Activated naive CD4-positive, alpha-beta T cell treated with anti-CD3 and anti-CD28 coated beads, Interleukin-2, amount 10 ng/mL, durations not matched to agents 7 days and 5 days (primary cell): ENCODE data around the gene CCNK.
A peak's percentile ranks its signal among the peaks of the same experiment; 100 is the strongest.

ENCODE experiments used
- CTCF ChIA-PET: fragments of 350-600 bp; sonication (Branson Sonifier 250); formaldehyde crosslinking; loops from one replicate; lab custom pipeline; 2021; ENCODE audit warnings: antibody characterized with exemption; lab: Charles Lee
- DNase-seq: peaks from one replicate; pipeline ENCODE4 v3.0.0-alpha.2; 2020
- H3K27ac Mint-ChIP-seq: one replicate; pipeline ENCODE4 v1.8.0; 2021; ENCODE audit warnings: mild to moderate bottlenecking, moderate library complexity, mixed read lengths
- H3K27me3 Mint-ChIP-seq: one replicate; pipeline ENCODE4 v1.8.0; 2021; ENCODE audit warnings: mild to moderate bottlenecking, mixed read lengths
- H3K36me3 Mint-ChIP-seq: one replicate; pipeline ENCODE4 v1.8.0; 2021; ENCODE audit warnings: mixed read lengths
- H3K4me1 Mint-ChIP-seq: one replicate; pipeline ENCODE4 v1.8.0; 2021; ENCODE audit warnings: mixed read lengths
- H3K4me3 Mint-ChIP-seq: one replicate; pipeline ENCODE4 v1.8.0; 2021; ENCODE audit warnings: mild to moderate bottlenecking, moderate library complexity, mixed read lengths
- H3K9me3 Mint-ChIP-seq: one replicate; pipeline ENCODE4 v1.8.0; 2021; ENCODE audit warnings: mixed read lengths

The CCNK gene

GRCh38 chr14:99523704-99524055 lies 42.5 kb downstream of the CCNK start:
- no peaks in the 10 kb centered on the region for H3K27me3 Mint-ChIP-seq
- peaks cover 19% of the 10 kb centered on the region for H3K4me1 Mint-ChIP-seq
- DNase-seq = no peak
- H3K9me3 Mint-ChIP-seq = no peaks in the 10 kb centered on the region
- H3K4me3 Mint-ChIP-seq = no peak overlapping the region
- H3K27ac Mint-ChIP-seq = no peak overlapping the region
- H3K36me3 Mint-ChIP-seq = no peaks in the 10 kb centered on the region
- CTCF ChIA-PET = interaction anchor here (2.5 kb wide), 1 partner anchor 105 kb away, joined by 7 read pairs; no protein-coding TSS in a partner anchor

- no peak for DNase-seq
- CTCF ChIA-PET = interaction anchor here (1.2 to 2.5 kb wide), 2 partner anchors 104 to 362 kb away, joined by 4 to 7 read pairs; no protein-coding TSS in a partner anchor
- no peaks in the 10 kb centered on the region for H3K9me3 Mint-ChIP-seq
- H3K4me3 Mint-ChIP-seq = no peak overlapping the region
- no peaks in the 10 kb centered on the region for H3K27me3 Mint-ChIP-seq
- no peaks in the 10 kb centered on the region for H3K36me3 Mint-ChIP-seq
- H3K27ac Mint-ChIP-seq = peak overlapping the region; percentile 74
- H3K4me1 Mint-ChIP-seq = peaks cover 19% of the 10 kb centered on the region
Observed at GRCh38 chr14:99524091-99524661, 43.0 kb downstream of the CCNK start.

GRCh38 chr14:99524804-99525698 lies 43.8 kb downstream of the CCNK start:
- Mint-ChIP-seq H3K27me3 (no peaks in the 10 kb centered on the region), H3K4me1 (peaks cover 19% of the 10 kb centered on the region), H3K4me3 (peak overlapping the region; percentile 49), H3K36me3 (no peaks in the 10 kb centered on the region), H3K27ac (peak overlapping the region; percentile 94), H3K9me3 (no peaks in the 10 kb centered on the region)
- DNase-seq = peak; percentile 69
- CTCF ChIA-PET = interaction anchor here (0.8 to 2.5 kb wide), 6 partner anchors 10 to 361 kb away, joined by 3 to 7 read pairs (median 4); no protein-coding TSS in a partner anchor

DNA sequence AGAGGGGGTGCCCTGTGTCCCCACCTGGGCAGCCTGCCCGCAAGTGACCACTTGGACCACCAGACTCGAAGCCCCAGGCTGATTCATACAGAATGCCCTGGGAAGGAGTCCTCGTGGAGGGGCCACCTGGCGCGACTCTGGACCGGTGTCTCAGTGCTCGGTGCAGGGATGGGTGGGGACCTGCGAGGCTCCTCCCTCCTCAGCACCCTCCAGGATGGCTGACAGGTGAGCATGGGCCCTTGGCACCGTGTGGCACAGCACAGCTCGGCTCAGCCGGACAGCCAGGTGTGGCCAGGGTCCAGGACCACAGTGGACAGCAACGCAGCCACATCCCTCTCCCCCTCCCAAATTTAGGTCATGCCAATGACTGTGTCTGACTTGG lies 44.5 kb downstream of the CCNK start:
- Mint-ChIP-seq H3K27ac (peak overlapping the region; percentile 94), H3K4me3 (no peak overlapping the region), H3K9me3 (no peaks in the 10 kb centered on the region), H3K4me1 (peaks cover 19% of the 10 kb centered on the region), H3K27me3 (no peaks in the 10 kb centered on the region), H3K36me3 (no peaks in the 10 kb centered on the region)
- CTCF ChIA-PET = interaction anchor here (0.8 to 2.5 kb wide), 5 partner anchors 10 to 103 kb away, joined by 3 to 7 read pairs (median 4); no protein-coding TSS in a partner anchor
- peak; percentile 30 for DNase-seq

- no peaks in the 10 kb centered on the region for H3K9me3 Mint-ChIP-seq
- no peak for DNase-seq
- CTCF ChIA-PET = no interaction called here
- H3K36me3 Mint-ChIP-seq = no peaks in the 10 kb centered on the region
- H3K27me3 Mint-ChIP-seq = no peaks in the 10 kb centered on the region
- H3K4me1 Mint-ChIP-seq = peaks cover 19% of the 10 kb centered on the region
- H3K4me3 Mint-ChIP-seq = no peak overlapping the region
- no peak overlapping the region for H3K27ac Mint-ChIP-seq
Observed at GRCh38 chr14:99527026-99527425, 45.8 kb downstream of the CCNK start.

DNA sequence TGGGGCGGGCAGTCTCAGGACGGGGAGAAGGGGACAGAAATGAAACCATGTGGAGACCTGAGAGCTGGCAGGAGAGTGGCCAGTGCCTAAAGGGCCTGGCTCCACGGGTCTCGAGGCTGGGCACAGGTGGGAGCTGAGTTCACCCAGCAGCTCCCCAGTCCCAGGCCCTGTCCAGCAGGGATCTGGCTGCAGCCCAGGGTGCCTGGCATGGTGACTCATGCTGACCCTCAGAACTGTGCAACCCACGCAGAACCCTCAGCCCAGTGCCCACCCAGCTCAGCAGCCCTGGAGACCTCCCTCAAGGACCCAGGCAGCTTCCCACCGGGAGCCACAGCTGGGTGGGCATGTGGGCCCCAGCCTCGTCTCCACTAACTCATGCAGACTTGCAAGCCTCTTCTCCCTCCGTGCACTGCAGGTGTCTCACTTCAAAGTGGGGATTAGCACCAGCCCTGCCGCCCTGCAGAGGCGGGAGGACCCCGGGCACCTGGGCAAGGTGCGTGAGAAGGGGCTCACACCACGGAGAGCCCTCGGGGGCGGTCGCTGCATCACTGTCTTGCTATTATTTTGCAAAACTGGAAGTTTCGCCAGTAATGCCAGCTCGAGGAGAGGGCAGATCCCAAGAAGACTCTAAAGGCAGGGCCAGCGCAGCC lies 46.3 kb downstream of the CCNK start:
- H3K27me3 Mint-ChIP-seq = no peaks in the 10 kb centered on the region
- no peaks in the 10 kb centered on the region for H3K36me3 Mint-ChIP-seq
- no peak overlapping the region for H3K4me3 Mint-ChIP-seq
- CTCF ChIA-PET = no interaction called here
- no peaks in the 10 kb centered on the region for H3K9me3 Mint-ChIP-seq
- peak overlapping the region; percentile 19 for H3K27ac Mint-ChIP-seq
- DNase-seq = no peak
- H3K4me1 Mint-ChIP-seq = peaks cover 19% of the 10 kb centered on the region

GRCh38 chr14:99529899-99530298 lies 48.7 kb downstream of the CCNK start:
- Mint-ChIP-seq H3K4me3 (no peak overlapping the region), H3K27me3 (peaks cover 3% of the 10 kb centered on the region), H3K36me3 (no peaks in the 10 kb centered on the region), H3K4me1 (peaks cover 13% of the 10 kb centered on the region), H3K9me3 (no peaks in the 10 kb centered on the region), H3K27ac (no peak overlapping the region)
- no peak for DNase-seq
- CTCF ChIA-PET = no interaction called here

DNA sequence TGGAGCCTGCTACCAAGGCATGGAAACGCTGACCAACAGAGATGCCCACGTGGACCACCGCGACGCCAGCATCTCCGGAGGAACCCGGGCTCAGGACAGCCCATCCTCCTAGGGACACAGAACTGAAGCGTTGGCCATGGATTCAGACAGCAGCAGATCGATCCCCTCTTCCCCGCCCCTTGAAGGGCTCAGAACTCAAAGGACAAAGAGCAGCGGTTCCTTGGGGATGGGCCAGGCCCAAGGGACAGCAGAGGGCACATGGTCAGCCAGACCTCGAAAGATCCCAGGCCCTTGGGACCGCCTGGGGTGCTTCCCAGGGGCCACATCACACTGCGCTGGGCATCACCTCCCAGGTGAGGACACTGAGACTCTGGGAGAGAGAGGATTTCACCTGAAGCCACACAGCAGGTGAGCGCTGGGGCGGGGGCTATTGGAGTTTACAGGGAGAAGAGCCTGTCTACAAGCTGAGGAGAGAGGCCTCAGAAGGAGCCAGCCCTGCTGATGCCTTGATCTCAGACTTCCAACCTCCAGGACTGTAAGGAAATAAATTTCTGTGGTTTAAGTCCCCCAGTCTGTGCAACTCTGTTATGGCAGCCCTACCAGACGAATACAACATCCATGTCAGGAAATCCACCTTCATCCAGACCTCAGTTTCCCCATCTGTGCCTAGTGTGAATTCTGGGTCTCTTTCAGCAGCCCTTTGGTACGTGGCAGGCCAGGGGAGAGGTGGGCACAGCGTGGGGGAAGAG lies 49.4 kb downstream of the CCNK start:
- Mint-ChIP-seq H3K27me3 (peaks cover 3% of the 10 kb centered on the region), H3K4me3 (no peak overlapping the region), H3K4me1 (peaks cover 7% of the 10 kb centered on the region), H3K36me3 (no peaks in the 10 kb centered on the region), H3K27ac (no peak overlapping the region), H3K9me3 (no peaks in the 10 kb centered on the region)
- CTCF ChIA-PET = no interaction called here
- DNase-seq = no peak

DNA sequence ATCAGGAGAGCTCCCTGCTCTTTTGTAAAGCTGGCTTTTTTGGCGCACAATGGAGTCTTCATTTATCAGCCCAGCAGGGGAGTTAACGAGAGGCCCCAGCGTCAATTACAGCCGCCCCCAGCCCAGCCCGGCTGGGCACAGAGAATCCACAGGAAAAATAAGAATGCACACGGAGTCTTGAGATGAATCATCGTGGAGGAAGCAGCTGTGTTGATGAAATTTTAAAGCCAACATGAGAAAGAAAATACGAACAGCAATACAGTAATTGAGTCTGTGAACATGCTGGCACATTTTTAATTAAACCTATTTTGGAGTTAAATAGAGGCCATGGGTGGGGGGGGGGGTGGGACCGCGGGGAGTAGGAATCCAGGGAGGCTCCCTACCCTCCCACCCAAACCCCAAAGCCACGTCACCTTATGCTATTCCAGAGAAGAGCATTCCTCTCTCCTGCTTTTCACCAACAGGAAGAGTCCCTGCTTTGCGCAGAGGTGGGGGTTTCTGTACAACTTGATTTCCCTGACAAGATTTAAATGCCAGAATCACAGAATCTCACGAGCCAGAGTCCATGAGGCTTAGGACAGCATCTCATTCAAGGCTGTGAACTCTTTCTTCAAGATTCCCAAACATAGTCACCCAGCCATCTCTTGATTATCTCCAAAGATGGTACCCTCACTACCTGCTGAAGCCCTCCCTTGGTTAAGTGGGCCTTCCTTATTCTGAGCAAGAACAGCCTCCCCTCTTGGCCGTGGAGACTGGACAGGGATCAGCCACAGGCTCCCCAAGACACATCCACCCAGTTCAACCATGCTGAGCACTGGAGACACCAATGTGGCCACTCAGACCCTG lies 50.3 kb downstream of the CCNK start:
- Mint-ChIP-seq H3K27ac (no peak overlapping the region), H3K27me3 (peaks cover 3% of the 10 kb centered on the region), H3K36me3 (no peaks in the 10 kb centered on the region), H3K9me3 (no peaks in the 10 kb centered on the region), H3K4me1 (no peaks in the 10 kb centered on the region), H3K4me3 (no peak overlapping the region)
- CTCF ChIA-PET = no interaction called here
- DNase-seq = no peak

GRCh38 chr14:99532310-99532709 lies 51.1 kb downstream of the CCNK start:
- H3K4me3 Mint-ChIP-seq = no peak overlapping the region
- no peak overlapping the region for H3K27ac Mint-ChIP-seq

GRCh38 chr14:99534333-99534732 lies 53.1 kb downstream of the CCNK start:
- Mint-ChIP-seq H3K9me3 (no peaks in the 10 kb centered on the region), H3K36me3 (no peaks in the 10 kb centered on the region), H3K4me3 (no peak overlapping the region), H3K27me3 (peaks cover 3% of the 10 kb centered on the region), H3K4me1 (no peaks in the 10 kb centered on the region), H3K27ac (no peak overlapping the region)
- no peak for DNase-seq
- CTCF ChIA-PET = no interaction called here

More at GRCh38 chr14:99532310-99532709, 51.1 kb downstream of the CCNK start:
- no peaks in the 10 kb centered on the region for H3K4me1 Mint-ChIP-seq
- H3K27me3 Mint-ChIP-seq = peaks cover 3% of the 10 kb centered on the region
- no peak for DNase-seq
- H3K9me3 Mint-ChIP-seq = no peaks in the 10 kb centered on the region
- no peaks in the 10 kb centered on the region for H3K36me3 Mint-ChIP-seq
- CTCF ChIA-PET = interaction anchor here (1.2 kb wide), 1 partner anchor 94 kb away, joined by 3 read pairs; no protein-coding TSS in a partner anchor

DNA sequence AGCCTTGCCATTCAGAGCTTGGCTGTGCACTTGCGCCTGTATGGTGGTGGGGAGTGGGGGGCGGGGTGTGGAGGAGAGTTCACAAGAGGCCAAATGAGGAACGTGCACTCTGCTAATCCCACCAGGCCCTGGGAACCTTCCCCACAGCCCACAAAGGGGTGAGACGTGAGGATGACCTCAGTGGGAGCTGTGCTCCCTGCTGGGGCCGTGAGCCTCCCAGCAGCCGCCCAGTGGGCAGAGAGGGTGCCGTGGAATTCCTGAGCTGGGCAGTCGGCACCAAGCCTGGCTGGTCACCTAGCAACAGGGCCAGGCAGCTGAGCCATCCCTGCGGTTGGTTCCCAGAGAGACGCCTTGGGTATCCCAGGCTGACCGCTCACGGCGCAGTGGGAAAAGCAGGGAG lies 53.7 kb downstream of the CCNK start:
- Mint-ChIP-seq H3K27ac (no peak overlapping the region), H3K4me1 (no peaks in the 10 kb centered on the region), H3K36me3 (no peaks in the 10 kb centered on the region), H3K4me3 (no peak overlapping the region), H3K27me3 (peaks cover 3% of the 10 kb centered on the region), H3K9me3 (no peaks in the 10 kb centered on the region)
- DNase-seq = no peak
- CTCF ChIA-PET = interaction anchor here (1.0 kb wide), 1 partner anchor 10 kb away, joined by 3 read pairs; no protein-coding TSS in a partner anchor

DNA sequence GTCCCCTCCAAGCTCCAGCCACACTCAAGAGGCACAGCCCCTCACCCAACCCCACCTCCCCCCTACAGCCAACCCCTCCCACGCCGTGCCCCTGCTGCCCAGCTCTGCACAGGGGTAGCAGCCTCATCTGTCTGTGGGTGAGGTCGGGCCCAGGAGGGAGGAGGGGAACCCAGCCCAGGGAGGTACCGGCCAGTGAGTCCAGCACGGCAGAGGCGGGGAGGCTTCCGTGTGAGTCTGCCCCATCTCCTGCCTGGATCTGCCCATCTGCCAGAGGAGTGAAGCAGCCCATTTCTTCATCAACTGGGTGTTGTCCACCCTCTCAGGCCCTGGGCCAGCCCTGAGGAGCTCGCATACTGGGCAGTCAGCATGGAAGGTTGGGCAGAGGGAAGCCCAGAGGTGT lies 54.2 kb downstream of the CCNK start:
- Mint-ChIP-seq H3K27ac (no peak overlapping the region), H3K4me3 (no peak overlapping the region), H3K9me3 (no peaks in the 10 kb centered on the region), H3K4me1 (no peaks in the 10 kb centered on the region), H3K27me3 (peaks cover 3% of the 10 kb centered on the region), H3K36me3 (no peaks in the 10 kb centered on the region)
- no peak for DNase-seq
- CTCF ChIA-PET = interaction anchor here (1.0 kb wide), 1 partner anchor 10 kb away, joined by 3 read pairs; no protein-coding TSS in a partner anchor
